ENCODE data around the gene MISP. TPM values are rescaled to one million over a fixed set of nuclear protein-coding genes. Genes with fewer than 3 reads are reported as not detected.

Gene MISP
- total and polyA plus RNA-seq, 9 of the 15 experiments (the other 6 are each of a cell fraction or from before 2014, with no cell fraction given), result 0.04 to 0.29 (median 0.05) TPM; not detected in 5

DNA sequence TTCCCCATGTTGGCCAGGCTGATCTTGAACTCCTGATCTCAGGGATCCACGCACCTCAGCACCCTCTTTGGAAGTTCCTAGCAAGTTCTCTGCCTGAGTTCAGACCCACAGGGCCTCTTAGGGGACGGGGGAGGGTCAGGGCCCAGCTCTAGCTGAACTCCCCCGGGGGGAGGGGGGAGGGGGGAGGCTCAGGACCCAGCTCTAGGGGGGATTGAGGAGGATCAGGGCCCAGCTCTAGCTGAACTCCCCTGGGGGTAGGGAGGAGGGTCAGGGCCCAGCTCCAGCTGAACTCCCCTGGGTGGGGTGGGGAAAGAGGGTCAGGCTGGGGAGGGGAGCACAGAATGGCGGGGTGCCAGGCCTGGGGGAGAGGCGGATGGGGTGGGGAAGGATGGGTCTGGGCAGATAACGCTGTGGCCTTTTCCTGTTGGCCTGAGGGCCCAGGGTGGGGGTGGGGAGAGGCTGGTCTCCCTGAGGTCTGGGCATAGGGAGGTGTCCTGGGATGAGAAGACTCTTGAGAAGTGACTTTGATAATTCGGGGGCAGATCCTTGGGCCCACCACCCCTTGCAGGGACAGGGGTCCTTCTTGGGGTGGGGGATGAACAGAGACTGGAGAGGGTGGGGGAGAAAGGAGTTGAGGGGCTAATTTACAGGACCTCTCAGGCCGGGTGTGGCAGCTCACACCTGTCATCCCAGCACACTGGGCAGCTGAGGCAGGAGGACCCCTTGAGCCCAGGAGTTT is 40.8 kb downstream of the MISP start (continued):
- TF ChIP-seq, protein P1, sequence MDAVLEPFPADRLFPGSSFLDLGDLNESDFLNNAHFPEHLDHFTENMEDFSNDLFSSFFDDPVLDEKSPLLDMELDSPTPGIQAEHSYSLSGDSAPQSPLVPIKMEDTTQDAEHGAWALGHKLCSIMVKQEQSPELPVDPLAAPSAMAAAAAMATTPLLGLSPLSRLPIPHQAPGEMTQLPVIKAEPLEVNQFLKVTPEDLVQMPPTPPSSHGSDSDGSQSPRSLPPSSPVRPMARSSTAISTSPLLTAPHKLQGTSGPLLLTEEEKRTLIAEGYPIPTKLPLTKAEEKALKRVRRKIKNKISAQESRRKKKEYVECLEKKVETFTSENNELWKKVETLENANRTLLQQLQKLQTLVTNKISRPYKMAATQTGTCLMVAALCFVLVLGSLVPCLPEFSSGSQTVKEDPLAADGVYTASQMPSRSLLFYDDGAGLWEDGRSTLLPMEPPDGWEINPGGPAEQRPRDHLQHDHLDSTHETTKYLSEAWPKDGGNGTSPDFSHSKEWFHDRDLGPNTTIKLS (IDR thresholded peaks at IDR 0.05; ENCODE audit: borderline replicate concordance, low read depth), result no peak
- TF ChIP-seq ZNF778 (CRISPR knock-in tag; IDR thresholded peaks at IDR 0.05) (no peak), GTF2A2 (tag; IDR thresholded peaks at IDR 0.05) (no peak), ELF2 (CRISPR knock-in tag; IDR thresholded peaks at IDR 0.05) (no peak), OTX1 (CRISPR knock-in tag; IDR thresholded peaks at IDR 0.05) (no peak), ZNF354B (CRISPR knock-in tag; IDR thresholded peaks at IDR 0.05) (no peak), ZFP36 (IDR thresholded peaks at IDR 0.05; ENCODE audit: low read depth, low read length, partially characterized antibody) (no peak), C11orf30 (IDR thresholded peaks at IDR 0.05; ENCODE audit: low read depth) (no peak), SRSF1 (IDR thresholded peaks at IDR 0.05; ENCODE audit: low read depth, low read length) (no peak), HMG20B (CRISPR knock-in tag; IDR thresholded peaks at IDR 0.05) (no peak), SMAD4 (CRISPR knock-in tag; conservative IDR thresholded peaks at IDR 0.05) (no peak), MEF2D (tag; conservative IDR thresholded peaks at IDR 0.05; ENCODE audit: low read depth) (no peak), POLR3G (IDR thresholded peaks at IDR 0.05; ENCODE audit: extremely low read depth, insufficient read length, insufficient replicate concordance) (no peak), RHOXF2B (CRISPR knock-in tag; conservative IDR thresholded peaks at IDR 0.05) (no peak)
- TF ChIP-seq, protein P2, sequence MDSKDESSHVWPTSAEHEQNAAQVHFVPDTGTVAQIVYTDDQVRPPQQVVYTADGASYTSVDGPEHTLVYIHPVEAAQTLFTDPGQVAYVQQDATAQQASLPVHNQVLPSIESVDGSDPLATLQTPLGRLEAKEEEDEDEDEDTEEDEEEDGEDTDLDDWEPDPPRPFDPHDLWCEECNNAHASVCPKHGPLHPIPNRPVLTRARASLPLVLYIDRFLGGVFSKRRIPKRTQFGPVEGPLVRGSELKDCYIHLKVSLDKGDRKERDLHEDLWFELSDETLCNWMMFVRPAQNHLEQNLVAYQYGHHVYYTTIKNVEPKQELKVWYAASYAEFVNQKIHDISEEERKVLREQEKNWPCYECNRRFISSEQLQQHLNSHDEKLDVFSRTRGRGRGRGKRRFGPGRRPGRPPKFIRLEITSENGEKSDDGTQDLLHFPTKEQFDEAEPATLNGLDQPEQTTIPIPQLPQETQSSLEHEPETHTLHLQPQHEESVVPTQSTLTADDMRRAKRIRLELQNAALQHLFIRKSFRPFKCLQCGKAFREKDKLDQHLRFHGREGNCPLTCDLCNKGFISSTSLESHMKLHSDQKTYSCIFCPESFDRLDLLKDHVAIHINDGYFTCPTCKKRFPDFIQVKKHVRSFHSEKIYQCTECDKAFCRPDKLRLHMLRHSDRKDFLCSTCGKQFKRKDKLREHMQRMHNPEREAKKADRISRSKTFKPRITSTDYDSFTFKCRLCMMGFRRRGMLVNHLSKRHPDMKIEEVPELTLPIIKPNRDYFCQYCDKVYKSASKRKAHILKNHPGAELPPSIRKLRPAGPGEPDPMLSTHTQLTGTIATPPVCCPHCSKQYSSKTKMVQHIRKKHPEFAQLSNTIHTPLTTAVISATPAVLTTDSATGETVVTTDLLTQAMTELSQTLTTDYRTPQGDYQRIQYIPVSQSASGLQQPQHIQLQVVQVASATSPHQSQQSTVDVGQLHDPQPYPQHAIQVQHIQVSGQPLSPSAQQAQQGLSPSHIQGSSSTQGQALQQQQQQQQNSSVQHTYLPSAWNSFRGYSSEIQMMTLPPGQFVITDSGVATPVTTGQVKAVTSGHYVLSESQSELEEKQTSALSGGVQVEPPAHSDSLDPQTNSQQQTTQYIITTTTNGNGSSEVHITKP (IDR thresholded peaks at IDR 0.05; ENCODE audit: partially characterized antibody), result peak; percentile 26
- TF ChIP-seq, protein P3, sequence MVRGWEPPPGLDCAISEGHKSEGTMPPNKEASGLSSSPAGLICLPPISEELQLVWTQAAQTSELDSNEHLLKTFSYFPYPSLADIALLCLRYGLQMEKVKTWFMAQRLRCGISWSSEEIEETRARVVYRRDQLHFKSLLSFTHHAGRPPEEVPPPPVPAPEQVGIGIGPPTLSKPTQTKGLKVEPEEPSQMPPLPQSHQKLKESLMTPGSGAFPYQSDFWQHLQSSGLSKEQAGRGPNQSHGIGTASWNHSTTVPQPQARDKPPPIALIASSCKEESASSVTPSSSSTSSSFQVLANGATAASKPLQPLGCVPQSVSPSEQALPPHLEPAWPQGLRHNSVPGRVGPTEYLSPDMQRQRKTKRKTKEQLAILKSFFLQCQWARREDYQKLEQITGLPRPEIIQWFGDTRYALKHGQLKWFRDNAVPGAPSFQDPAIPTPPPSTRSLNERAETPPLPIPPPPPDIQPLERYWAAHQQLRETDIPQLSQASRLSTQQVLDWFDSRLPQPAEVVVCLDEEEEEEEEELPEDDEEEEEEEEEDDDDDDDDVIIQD (CRISPR knock-in tag; IDR thresholded peaks at IDR 0.05), result no peak
- TF ChIP-seq, protein P4, sequence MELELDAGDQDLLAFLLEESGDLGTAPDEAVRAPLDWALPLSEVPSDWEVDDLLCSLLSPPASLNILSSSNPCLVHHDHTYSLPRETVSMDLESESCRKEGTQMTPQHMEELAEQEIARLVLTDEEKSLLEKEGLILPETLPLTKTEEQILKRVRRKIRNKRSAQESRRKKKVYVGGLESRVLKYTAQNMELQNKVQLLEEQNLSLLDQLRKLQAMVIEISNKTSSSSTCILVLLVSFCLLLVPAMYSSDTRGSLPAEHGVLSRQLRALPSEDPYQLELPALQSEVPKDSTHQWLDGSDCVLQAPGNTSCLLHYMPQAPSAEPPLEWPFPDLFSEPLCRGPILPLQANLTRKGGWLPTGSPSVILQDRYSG (tag; conservative IDR thresholded peaks at IDR 0.05; ENCODE audit: low read depth), result no peak; the same call in 1 of the 2 replicates
- TF ChIP-seq, protein P5, sequence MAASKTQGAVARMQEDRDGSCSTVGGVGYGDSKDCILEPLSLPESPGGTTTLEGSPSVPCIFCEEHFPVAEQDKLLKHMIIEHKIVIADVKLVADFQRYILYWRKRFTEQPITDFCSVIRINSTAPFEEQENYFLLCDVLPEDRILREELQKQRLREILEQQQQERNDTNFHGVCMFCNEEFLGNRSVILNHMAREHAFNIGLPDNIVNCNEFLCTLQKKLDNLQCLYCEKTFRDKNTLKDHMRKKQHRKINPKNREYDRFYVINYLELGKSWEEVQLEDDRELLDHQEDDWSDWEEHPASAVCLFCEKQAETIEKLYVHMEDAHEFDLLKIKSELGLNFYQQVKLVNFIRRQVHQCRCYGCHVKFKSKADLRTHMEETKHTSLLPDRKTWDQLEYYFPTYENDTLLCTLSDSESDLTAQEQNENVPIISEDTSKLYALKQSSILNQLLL (CRISPR knock-in tag; IDR thresholded peaks at IDR 0.05; ENCODE audit: borderline replicate concordance), result no peak
